HG03520 (cell line): ENCODE measurements around the gene GPX4.
"Not testable (repeated sequence)": the region's sequence is repeated elsewhere in the genome, so short reads cannot be mapped to it uniquely, and the experiment has no call there.

Experiments used
- ATAC-seq: cut with Tn5 transposase; IDR thresholded peaks from one replicate; pipeline ENCODE4 v1.9.1; 2021; ENCODE audit warnings: mild to moderate bottlenecking, moderate library complexity; ENCODE audit not compliant: unreplicated experiment

Gene GPX4

DNA sequence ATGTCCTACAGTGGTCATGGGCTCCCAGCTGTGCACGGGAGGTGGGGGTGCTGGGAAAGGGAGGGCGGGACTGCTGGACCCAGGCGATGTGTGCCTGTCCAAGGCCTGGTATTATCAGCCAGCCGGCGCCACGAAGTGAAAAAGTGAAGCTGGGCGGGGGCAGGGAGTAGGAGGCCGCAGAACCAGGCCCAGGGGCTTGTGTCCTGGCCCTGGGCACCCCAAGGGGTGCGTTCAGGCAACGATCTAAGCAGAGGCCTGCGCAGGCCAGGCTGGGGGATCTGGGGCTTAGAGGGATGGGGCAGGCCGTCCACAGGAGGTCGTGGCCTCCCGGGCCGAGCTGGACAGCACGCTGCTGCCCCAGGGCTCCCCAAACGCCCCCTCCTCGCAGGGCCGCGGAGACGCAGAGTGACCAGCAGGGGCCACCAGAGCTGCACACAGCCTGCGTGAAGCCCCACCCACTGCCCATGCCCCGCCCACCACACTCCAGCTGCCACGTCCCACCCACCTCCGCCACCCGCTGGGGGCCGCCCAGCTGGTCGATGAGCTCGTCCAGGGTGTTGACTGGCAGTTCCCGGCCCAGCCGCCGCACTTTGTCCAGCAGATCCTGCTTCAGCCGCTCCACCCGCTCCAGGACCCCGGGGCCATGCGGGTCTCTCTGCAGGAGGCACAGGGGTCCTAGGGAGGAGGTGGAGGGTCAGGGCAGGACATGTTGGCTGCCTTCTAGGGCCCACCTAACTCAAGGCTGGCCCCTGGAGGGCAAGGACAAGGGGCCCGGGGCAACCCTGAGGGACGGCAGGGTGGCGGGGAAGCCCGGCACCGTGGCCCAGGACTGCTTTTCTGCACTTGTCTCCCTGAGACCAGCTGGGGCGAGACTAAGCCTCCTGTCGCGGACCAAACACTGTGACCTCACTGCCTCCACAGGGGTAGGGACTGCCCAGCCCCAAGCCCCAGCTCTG is 9.5 kb downstream of the GPX4 start:
- ATAC-seq, result no peak

DNA sequence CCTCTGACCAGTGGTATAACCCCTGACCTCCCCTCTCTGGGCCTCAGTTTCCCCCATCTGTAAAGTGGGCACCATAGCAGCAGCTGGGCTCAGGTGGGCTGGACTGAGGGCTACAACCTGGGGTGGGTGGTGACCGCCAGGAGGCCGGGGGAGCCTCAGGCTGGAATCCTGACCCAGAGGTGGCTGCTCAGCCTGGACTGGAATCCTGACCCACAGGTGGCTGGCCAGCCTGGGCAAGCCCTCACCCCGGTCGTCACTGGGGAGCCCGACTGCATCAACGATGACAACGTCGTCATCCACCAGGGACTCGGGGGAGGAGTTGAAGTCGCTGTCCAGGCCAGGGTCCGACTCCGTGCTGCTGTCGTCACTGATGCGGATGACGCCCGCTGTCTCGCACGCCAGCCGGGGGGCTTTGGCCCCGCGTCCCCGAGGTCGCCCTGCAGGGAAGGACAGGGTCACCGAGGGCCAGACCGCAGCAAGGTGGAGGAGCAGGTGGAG is 10.2 kb downstream of the GPX4 start:
- ATAC-seq, result no peak

DNA sequence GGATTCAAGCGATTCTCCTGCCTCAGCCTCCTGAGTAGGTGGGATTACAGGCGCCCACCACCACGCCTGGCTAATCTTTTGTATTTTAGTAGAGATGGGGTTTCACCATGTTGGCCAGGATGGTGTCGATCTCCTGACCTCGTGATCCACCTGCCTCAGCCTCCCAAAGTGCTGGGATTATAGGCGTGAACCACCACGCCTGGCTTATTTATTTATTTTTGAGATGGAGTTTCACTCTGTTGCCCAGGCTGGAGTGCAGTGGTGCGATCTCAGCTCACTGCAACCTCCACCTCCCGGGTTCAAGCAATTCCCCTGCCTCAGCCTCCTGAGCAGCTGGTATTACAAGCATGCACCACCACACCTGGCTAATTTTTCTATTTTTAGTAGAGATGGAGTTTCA is 10.9 kb downstream of the GPX4 start:
- ATAC-seq, result not testable (repeated sequence)

DNA sequence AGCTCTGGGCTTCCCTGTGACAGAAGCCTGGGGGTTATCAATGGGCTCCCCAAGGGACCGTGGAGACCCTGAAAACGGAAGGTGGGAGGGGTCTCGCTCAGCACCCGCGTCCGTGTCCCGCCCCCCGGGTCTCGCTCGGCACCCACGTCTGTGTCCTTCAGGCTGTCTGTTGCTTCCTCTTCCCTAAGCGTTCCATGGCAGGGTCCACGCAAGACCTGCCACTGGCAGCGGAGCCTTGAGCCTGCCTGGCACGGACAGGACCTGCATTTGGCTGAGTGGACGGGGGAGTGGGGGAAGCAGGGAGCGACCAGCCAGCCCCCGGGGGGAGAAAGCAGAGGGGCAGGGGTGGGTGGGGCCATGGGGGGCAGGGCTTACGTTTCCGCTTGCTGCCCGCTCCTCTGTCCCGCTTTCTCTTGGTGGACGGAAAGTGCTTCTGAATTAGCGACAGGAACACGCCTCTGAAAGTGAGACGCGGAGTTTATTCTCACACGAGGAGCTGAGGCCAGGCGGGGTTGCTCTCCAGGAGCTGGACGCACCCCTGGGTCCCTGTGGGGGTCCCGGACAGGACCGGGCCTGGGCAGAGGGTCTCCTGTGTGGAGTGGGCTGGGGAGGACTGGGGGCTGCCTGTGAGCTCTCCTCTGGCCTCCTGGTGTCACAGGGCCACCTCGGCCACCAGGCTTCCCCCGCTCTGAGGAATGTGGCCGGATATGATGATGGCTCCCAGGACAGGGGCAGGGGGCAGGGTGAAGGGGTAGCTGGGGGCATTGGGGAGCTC is 12.0 kb downstream of the GPX4 start:
- no peak for ATAC-seq

DNA sequence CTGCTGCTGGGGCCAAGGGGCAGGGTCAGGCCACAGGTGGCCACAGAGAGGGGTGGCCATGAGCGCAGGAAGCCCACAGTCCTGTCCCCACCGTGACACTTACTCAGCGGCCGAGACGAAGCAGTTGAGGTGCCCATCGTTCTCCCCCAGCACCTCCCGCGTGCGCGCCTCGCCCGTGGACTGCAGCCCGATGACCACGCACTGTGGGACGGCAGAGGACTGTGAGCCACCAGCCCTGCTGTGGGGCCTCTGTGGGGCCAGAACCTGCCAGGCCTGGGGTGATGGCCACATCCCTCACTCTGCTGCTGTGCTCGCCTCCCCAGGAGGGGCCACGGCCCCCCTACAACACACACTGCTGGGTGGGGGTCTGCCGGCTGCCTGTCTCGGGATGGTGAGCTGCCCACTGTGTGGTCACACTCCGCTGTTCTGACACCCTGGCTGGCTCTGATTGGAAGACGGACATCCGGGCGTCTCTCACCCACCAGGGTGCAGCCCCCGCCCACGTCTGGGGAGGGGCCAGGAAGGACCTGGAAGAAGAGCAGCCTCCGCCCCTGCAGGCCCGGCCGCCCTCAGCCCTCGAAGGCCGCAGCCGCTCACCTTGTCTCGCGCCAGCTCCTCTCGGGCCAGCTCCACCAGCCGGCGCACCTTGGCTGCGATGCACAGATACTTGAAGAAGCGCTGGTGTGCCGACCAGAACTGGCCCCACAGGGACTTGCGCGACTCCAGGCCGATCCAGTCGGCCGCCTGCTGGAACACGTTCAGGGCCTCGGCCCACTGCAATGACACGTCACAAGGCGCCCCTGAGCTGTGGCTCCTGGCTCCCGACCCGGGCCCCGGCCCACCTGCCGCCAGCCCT is 13.2 kb downstream of the GPX4 start:
- no peak for ATAC-seq

DNA sequence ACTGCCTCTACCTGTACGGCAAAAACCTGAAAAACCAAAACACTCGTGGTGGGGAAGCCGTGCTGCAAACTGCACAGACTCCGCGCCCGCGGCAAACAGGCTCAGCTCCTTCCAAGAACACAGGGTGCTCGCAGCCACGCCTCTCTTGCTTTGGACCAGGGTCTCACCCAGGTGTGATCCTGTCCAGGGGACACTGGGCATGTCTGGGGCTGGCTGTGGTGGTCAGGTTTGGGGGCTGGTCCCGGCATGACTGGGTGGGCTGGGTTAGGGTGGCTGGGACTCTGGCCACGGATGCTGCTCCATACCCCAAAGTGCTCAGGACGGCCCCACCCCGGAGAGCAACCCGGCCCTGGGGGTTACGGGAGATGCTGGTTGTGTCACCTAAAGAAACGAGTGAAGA is 13.9 kb downstream of the GPX4 start:
- no peak for ATAC-seq

DNA sequence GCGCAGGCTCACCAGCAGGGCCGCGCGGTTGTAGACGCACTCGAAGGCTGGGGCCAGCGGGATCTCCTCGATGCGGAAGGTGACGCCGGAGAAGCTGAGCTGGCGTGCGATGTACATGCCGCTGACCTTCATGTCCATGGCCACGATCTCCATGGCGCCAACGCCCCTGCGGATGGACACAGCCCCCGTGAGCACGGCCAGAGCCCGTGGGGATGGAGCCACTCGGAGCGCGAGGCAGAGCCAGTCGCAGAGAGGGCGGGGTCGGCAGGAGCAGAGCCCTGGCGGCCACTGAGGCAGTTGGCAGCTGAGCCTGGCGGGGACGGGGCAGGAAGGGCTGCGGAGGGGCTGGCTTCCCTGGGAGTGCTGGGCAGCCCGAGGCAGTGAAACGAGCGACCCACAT is 15.2 kb downstream of the GPX4 start:
- ATAC-seq, result no peak

DNA sequence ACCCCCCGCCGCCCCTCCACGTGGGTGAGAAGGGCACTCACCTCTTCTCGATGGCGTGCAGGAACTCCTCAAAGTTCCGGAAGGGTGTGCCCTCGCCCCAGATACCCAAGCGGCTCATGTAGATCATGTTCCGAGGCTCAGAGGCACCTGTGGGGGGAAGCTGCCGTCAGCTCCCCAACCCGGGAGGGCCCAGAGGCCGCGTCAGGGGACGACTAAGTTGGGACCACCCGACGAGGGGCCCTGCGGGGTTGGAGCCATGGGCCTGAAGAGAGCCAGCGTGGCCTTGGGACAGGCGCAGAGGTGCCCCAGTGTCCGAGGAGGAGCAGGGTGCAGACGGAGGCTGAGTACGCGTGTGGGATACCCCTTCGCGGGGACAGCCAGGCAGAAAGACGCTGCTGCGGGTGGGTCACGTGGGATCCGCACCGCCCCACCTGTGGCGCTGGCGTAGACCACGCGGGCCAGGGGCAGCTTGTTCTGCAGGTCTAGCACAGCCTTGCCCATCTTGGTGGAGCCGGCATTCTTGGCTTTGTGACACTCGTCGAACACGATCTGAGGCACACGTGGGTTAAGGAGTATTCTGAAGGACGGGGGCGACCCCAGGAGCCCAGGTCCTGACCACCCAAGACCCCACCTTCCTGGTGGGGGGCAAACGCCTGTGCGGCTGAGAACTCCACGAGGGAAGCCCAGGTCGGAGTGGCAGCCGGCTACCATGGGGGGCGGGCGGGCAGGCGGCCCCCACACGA is 15.9 kb downstream of the GPX4 start:
- ATAC-seq, result no peak

DNA sequence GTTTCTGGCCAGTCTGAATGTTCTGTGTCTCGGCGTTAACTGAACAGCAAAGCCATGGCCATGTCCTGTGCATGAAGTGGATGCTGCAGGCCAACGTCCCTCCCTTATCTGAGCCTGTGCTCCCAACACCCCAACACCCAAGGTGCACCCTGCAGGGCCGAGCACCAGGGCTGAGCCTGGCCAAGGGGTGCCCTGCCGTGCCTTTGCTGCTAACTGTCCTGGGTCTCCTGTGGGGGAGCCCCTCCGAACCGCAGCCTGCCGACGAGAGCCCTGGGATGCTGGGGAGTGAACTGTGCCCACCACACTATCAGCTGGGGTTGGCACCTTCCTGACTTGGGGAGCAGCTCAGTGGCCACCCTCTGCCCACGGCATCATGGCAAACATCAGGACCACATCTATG is 17.6 kb downstream of the GPX4 start:
- no peak for ATAC-seq

DNA sequence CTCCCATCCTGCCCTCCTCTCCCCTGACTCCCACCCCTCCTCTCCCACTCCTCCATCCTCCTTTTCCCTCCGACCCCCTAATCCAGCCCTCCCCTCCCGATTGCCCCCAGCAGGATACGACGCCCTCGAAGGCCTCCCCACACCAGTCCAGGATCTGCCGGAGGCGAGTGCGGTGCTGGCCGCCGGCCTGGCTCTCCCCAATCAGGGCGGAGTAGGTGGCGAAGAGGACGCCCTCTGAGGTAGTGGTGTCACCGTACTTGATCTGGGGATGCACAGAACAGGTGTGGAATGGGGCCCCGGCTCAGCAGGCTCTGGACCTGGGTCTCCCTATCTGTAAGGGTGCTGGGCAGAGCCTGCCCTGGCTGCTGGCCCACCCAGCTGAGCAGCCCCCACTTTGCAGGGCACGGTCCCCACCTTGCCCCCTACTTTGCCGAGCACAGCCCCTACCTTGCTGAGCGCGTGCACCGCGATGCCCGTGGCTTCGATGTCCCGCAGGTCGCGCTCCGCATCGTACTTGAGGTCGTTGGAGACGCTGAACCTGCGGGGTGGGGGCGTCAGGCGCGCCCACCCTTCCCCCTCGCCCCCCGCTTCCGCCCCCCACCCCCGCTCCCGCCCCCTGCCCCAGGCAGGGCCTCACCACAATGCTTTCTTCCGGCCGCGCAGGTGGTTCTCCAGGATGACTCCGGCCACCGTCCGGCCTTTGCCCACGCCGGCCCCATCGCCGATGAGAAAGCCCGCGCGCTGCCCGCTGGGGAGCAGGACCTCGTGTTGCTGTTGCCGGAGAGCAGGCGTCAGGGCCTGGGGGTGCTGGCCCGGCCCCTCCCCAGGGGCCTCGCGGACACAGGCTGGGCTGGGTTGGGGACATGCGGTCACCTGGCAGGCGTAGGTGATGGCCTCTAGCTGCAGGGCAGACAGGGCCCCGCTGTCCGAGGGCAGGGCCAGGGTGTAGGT is 18.5 kb downstream of the GPX4 start:
- ATAC-seq, result no peak

DNA sequence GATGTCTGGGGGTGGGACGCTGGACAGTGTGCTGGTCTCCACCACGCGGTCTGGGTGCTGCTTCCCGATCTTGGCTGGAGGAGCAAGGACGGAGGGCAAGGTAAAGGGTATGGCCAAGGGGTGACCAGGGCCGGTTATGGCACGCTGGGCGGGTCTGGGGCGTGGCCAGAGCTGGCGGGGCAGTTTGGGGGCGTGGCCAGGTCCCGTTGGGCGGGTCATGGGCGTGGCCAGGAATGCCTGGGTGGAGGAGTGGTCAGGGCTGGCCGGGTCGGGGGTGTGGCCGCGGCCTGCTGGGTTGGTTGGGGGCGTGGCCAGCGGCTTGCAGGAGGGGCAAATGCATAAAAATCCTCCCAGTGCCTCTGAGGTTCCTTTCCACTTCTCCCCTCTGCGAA is 19.2 kb downstream of the GPX4 start:
- no peak for ATAC-seq

DNA sequence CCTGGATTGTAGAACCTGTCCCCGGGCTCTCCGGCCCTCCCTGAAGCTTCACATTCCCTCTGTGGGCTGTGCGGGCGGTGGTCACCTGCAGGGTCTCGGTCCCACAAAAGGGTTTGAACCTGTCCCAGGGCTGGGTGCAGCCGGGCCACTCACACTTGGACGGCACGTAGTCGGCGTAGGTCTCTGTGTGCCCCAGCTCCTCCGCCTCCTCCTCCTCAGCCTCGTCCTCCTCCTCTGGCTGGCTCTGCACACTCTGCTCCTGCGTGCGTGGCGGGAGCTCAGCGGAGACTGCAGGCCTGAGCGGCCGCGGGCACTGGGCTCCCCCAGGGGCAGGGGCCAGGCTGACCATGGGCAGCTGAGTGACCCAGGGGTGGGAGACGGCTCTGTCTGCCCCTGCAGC is 19.6 kb downstream of the GPX4 start:
- no peak for ATAC-seq

DNA sequence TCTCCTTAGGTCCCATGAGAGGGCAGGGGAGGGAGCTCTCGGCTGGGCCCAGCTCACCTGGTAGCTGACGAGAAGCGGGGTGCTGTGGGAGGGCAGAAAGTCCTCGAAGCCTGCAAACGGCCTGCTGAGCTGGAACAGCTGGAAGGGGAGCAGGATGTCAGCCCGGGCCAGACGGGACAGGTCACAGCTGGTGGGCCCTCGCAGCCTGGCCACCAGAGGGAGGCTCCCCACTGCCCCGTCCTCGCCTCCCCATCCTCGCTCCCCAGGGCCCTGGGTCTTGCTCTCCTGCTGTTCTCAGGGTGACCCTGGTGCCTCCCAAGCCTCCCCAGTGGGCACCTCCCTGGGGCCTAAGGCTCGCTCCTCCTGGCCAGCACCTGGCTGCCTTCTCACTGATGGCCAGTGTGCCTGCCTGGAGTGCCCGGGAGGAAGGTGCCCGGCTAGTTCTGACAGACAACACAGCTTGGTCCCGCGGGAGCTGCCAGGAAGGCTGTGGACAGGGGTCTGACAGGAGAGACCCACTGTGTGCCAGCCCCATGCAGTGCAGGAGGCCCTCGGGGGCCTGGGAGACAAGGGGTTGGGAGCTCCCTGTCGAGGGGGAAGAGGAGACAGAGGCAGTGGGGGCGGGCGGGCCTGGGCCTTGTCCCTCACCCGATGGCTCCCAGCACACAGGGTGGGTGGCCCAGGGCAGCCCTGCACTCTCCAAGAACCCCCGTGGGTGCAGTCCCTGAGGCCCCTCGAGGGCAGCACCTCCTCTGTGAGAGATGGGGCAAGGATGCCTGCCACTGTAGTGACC is 20.3 kb downstream of the GPX4 start:
- ATAC-seq, result no peak

DNA sequence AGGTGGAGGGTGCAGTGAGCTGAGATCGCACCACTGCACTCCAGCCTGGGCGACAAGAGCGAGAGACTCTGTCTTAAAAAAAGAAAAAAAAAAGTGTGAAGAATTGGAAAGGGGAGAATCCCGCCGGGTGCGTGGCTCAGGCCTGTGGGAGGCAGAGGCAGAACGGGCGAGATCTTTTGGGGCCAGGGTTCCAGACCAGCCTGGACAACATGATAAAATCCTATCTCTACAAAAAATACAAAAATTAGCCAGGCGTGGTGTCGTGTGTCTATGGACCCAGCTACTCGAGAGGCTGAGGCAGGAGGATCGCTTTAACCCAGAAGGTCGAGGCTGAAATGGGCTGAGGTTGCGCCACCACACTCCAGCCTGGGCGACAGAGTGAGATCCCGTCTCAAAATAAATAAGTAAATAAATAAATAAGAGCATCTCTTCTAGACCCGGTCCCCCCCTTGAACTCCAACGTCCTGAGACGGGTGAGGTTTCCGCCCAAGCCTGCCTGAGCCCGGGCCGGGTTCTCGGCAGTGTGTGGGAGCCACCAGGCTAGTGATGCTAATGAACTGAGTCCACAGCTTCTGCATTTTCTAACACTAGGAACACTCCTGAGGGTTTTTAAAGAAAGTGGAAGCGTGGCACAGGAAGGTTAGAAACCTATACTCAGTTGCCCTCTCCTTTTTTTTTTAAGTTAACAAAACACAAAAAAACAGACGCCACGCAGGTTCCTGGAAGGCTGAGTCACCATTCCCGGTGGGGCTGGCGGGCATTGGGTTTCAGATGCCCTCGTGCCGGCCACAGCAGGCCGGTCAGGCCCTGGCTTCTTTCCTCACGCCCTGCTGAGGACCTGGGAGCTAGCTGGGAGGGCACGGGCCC is 22.0 kb downstream of the GPX4 start:
- ATAC-seq, result no peak

DNA sequence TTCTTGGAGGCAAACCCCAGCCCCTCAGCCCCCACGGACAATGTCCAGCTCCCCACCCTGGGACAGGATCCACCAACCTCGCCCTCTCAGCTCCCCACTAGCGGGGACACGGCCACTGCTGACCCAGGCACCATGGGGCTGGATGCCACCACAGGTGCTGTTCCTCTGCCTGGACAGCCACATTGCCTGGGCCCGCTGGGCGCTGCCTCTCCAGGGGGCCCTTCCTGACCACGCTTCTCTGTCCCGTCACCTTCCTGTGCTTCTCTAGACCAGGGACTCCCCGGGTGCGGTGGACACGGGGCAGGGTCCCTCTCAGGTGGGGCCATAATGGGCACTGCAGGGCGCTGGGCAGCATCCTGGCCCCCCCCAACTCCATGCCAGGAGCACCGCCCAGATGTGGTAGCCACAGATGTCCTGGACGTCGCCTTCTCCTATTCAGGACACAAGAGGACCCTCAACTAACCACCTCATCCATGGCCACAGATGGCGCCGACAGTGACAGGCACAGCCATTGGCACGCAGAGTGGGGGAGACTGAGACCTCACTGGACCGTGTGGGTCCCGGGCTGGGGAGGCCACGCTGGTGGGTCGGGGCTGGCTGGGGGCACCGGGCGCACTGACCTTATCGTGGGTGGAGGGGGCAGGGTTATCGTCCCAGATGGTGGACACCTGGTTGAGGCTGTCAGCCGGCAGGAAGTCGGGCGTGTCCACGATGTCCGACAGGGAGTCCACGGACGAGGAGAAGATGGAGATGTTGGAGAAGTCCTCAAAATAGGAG is 23.4 kb downstream of the GPX4 start:
- no peak for ATAC-seq

DNA sequence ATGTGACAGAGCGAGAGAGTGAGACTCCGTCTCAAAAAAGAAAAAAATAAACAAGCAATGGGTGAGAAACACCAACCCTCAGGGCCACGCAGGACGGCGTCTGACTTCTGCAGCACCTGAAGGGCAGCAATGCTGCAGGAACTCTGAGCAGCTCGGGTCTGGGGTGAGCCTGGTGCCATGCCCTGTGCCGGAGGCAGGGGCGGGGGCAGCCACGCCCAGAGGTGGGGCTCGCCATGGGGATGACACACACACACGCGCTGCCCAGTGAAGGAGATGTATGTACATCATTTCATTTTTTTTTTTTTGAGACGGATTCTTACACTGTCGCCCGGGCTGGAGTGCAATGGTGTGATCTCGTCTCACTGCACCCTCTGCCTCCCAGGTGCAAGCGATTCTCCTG is 24.3 kb downstream of the GPX4 start:
- no peak for ATAC-seq

DNA sequence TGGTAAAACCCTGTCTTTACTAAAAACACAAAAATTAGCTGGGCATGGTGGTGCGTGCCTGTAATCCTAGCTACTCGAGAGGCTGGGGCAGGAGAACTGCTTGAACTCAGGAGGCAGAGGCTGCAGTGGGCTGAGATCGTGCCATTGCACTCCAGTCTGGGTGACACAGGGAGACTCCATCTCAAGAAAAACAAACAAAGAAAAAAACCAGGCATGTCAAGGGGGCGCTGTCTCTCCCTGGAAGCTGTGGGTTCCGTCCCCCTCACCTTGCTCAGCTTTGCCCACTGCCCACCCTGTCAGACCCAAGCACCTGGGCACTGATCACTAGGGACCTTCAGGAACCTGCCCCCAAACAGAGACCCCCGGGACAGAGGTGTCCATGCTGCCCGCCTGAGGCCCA is 25.3 kb downstream of the GPX4 start:
- ATAC-seq, result not testable (repeated sequence)
